Right renal pelvis (tissue), 4 donors: ENCODE results near the gene POU5F2. TPM values are rescaled to one million over a fixed set of nuclear protein-coding genes. Genes with fewer than 3 reads are reported as not detected.

Experiments used
- DNase-seq, 4 donors: peaks; one replicate each; pipeline ENCODE4 v3.0.0-alpha.2; 2013; ENCODE audit warnings: low read depth in 4 of 4, low spot score in 3 of 4, missing footprints in 1 of 4
- polyA plus RNA-seq, 4 donors: library from polyadenylated mRNA; unstranded; fragments of 120-200 nt; gene quantifications; one replicate each; pipeline ENCODE4 v1.2.1, GENCODE V29; 2013; ENCODE audit not compliant: insufficient read length in 4 of 4

The POU5F2 gene
- polyA plus RNA-seq, result under 1 TPM in 3 of 4 donors, not detected in 1; 0.03 to 0.05 (median 0.04) TPM

GRCh38 chr5:93741136-93741811 lies at the start of gene POU5F2:
Gene POU5F2, minus strand, starts transcription at chr5:93741600. Its CDS starts 37 bp downstream, at chr5:93741563.
- no peak for DNase-seq

GRCh38 chr5:93790401-93790800 lies 49.0 kb upstream of the POU5F2 start:
- no peak for DNase-seq

- no peak for DNase-seq
Observed at GRCh38 chr5:93789173-93790067, 48.0 kb upstream of the POU5F2 start.

- no peak for DNase-seq
Observed at GRCh38 chr5:93787598-93787997, 46.2 kb upstream of the POU5F2 start.

- DNase-seq, result no peak
Observed at GRCh38 chr5:93785475-93785874, 44.1 kb upstream of the POU5F2 start.

- no peak for DNase-seq
Observed at GRCh38 chr5:93782978-93783377, 41.6 kb upstream of the POU5F2 start.

- no peak for DNase-seq
Observed at GRCh38 chr5:93777620-93778019, 36.2 kb upstream of the POU5F2 start.

- DNase-seq, result no peak
Observed at GRCh38 chr5:93756372-93756771, 15.0 kb upstream of the POU5F2 start.

- no peak for DNase-seq
Observed at GRCh38 chr5:93755716-93756115, 14.3 kb upstream of the POU5F2 start.

- no peak for DNase-seq
Observed at GRCh38 chr5:93748875-93749397, 7.5 kb upstream of the POU5F2 start.

GRCh38 chr5:93746406-93747056 lies 5.1 kb upstream of the POU5F2 start:
- DNase-seq, result no peak

GRCh38 chr5:93736284-93736683 lies 5.1 kb downstream of the POU5F2 start:
- no peak for DNase-seq

- DNase-seq, result no peak
Observed at GRCh38 chr5:93735378-93735777, 6.0 kb downstream of the POU5F2 start.

- DNase-seq, result no peak
Observed at GRCh38 chr5:93731987-93732386, 9.4 kb downstream of the POU5F2 start.

GRCh38 chr5:93726595-93726994 lies 14.8 kb downstream of the POU5F2 start:
- no peak for DNase-seq

GRCh38 chr5:93724791-93725190 lies 16.6 kb downstream of the POU5F2 start:
- DNase-seq, result no peak

GRCh38 chr5:93723681-93724080 lies 17.7 kb downstream of the POU5F2 start:
- no peak for DNase-seq

- DNase-seq, result no peak
Observed at GRCh38 chr5:93723005-93723404, 18.4 kb downstream of the POU5F2 start.

- DNase-seq, result no peak
Observed at GRCh38 chr5:93722588-93722987, 18.8 kb downstream of the POU5F2 start.

- DNase-seq, result no peak
Observed at GRCh38 chr5:93721511-93721910, 19.9 kb downstream of the POU5F2 start.

GRCh38 chr5:93721071-93721470 lies 20.3 kb downstream of the POU5F2 start:
- DNase-seq, result peak in 1 of 4 donors; percentile 48
